Right lobe of liver (tissue), 4 donors: Measurements from ENCODE around the gene UBP1.

Experiments used
- POLR2A ChIP-seq: fragments of 450-650 bp; IDR thresholded peaks from one replicate; pipeline ENCODE4 v1.6.1; 2017; ENCODE audit warnings: antibody characterized with exemption, mild to moderate bottlenecking
- TF ChIP-seq, protein P1 (sequence below), 4 donors: fragments of 200-600 bp in 3 of 4; fragments of 450-650 bp in 1 of 4; IDR thresholded peaks; one replicate each; pipeline versions ENCODE4 v1.5.1 to v1.8.0; 2016 to 2022; ENCODE audit warnings: antibody characterized with exemption in 4 of 4, mild to moderate bottlenecking in 2 of 4
- donor health status: DM: no; HTN: no; CAD: no.
- donor health status: DM: no; HTN: no; CAD: no.
- donor health status: DM: no; HTN: yes; CAD: no.

DNA sequence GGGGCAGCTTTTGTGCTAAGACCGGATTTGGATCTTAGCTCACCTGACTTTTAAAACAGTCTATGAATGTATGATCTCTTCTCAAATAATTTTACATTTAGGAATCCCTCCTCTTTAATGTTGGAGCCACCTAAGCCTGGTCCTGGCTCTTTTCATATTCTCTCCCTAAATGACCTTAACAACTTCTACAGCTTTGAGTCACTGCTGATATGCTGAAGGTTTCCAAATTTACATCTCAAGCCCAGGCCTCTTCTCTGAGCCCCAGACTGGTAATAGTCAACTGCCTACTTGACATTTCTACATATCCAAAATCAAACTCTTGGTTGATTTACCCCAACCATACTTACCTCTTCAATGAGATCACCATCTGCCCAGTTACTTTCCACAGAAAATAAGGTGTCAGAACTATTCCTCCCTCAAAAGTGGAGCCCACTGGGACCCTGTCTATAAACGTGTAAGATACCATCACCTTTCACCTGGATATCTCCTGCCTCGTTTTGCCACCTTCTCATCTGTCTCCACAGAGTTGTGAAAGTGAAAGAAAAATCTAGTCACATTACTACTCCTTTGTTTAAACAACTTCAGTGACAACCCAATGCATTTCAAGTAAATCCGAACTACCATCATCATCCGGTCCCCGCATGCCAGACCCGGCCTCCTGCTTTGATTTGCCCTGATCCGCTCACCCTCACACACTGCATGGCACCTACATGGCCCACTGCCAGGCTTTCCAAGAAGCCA, 48.8 kb downstream of the UBP1 start:
- TF ChIP-seq, protein P1, sequence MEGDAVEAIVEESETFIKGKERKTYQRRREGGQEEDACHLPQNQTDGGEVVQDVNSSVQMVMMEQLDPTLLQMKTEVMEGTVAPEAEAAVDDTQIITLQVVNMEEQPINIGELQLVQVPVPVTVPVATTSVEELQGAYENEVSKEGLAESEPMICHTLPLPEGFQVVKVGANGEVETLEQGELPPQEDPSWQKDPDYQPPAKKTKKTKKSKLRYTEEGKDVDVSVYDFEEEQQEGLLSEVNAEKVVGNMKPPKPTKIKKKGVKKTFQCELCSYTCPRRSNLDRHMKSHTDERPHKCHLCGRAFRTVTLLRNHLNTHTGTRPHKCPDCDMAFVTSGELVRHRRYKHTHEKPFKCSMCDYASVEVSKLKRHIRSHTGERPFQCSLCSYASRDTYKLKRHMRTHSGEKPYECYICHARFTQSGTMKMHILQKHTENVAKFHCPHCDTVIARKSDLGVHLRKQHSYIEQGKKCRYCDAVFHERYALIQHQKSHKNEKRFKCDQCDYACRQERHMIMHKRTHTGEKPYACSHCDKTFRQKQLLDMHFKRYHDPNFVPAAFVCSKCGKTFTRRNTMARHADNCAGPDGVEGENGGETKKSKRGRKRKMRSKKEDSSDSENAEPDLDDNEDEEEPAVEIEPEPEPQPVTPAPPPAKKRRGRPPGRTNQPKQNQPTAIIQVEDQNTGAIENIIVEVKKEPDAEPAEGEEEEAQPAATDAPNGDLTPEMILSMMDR (IDR thresholded peaks at IDR 0.05) = no peak
- no peak for TF ChIP-seq POLR2A
